Stimulated activated CD4-positive, alpha-beta T cell treated with anti-CD3 and anti-CD28 coated beads, Interleukin-1b, Interleukin-23, amount 100 ng/mL, for 24 hours (primary cell): ENCODE data around the gene BLVRA.
"Not testable (repeated sequence)": the region's sequence is repeated elsewhere in the genome, so short reads cannot be mapped to it uniquely, and the experiment has no call there.

ENCODE experiments used
- DNase-seq, 4 experiments: peaks; one replicate each; pipeline ENCODE4 v3.0.0-alpha.2; 2020; ENCODE audit warnings: low read depth in 4 of 4, low spot score in 1 of 4

The BLVRA gene

DNA sequence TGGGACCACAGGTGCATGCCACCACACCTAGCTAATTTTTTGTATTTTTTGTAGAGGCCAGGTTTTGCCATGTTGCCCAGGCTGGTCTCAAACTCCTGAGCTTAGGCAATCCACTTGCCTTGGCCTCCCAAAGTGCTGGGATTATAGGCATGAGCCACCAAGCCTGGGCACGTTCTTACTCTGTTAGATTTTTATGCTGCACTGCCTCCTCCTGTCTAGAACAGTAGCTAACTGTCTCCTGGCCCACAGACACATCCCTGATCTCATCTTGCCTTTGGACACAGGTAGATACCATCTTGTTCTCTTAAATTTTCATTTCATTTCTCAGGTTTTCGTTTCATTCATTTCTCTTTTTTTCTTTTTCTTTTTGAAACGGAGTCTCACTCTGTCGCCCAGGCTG is 41.1 kb downstream of the BLVRA start:
- no peak for DNase-seq

DNA sequence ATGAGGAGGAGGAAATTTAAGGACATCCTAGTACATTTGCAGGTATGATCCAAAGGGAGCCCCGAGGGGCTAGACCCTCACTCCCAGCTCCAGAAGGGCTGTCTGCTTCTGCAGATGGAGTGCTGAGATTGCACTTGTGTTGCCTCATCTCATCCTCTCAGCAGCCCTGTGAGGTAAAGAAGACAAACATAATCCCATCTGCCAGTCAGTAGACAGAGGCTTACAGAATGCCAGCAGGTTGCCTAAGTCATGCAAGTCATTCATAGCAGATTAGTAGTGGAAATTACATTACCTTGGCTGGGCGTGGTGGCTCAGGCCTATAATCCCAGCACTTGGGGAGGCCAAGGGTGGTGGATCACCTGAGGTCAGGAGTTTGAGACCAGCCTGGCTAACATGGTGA is 45.4 kb downstream of the BLVRA start:
- DNase-seq, result no peak

DNA sequence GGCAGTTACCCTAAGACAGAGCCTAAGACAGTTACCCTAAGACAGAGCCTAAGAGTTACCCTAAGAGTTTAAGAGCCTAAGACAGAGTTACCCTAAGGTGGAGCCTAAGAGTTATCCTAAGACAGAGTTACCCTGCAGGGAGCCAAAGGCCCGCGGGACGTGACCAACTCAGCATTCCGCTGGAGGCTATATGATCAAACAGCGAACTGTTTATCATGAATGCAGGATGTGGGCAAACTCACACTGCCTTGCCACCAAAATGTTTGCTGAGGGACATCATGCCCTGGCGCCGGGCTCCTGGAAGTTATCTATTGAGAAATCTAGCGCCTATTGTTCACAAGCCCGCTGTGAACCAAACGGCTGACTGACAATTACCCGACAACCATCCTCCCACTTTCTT is 49.9 kb downstream of the BLVRA start:
- DNase-seq, result no peak

DNA sequence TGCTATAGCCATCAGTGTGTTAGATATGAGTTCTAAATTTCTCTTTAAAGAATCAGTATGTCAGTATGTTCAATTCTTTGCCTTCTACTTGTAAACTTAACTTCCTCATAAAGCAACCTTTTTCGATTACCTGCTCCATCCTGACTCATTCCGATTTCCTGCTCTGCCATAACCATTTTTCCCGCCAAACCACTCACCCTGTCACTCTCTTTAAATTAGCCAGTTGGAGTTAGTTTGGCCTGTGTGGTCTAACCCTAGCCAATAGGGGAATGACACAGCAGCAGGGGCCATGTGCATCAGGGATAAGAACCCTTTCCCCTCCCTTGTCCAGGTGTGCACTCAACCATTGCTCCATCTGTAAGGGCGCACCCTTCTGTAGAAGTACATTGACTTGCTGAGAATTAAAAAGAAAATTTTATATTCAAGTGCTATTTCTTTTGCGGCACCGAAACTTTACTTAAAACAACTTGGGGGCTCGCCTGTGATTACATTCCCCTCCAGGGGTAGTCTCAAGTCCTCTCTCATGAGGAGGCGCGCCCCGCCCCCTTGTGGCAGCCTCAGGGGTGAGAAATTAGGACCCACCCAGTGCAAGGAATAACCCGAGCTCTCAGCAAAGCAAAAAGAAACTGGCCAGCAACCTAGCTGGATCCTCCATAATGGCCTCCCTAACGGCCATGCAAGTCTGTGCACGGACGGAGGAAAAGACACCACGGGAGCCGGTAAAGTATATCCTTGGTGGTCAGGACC is 51.9 kb downstream of the BLVRA start:
- peak in 3 of 4 experiments; percentile 7 to 22 (median 17) for DNase-seq

DNA sequence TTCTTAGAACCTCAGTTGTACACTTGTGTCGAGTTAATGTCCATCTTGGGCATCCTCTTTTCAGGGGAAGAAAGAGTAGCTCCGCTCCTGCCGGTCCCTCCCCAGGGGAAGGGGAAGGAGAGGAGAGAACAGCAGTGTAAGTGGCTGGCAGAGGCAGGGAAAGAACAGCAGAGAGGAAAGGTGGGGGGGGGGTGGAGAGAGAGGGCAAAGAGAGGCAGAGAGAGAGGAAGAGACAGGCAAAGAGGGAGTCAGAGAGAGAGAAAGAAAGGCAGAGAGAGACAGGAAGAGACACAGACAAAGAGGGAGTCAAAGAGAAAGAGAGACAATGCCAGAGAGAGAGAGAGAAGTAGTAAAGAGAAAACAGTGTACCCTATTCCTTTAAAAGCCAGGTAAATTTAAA is 56.9 kb downstream of the BLVRA start:
- no peak for DNase-seq

DNA sequence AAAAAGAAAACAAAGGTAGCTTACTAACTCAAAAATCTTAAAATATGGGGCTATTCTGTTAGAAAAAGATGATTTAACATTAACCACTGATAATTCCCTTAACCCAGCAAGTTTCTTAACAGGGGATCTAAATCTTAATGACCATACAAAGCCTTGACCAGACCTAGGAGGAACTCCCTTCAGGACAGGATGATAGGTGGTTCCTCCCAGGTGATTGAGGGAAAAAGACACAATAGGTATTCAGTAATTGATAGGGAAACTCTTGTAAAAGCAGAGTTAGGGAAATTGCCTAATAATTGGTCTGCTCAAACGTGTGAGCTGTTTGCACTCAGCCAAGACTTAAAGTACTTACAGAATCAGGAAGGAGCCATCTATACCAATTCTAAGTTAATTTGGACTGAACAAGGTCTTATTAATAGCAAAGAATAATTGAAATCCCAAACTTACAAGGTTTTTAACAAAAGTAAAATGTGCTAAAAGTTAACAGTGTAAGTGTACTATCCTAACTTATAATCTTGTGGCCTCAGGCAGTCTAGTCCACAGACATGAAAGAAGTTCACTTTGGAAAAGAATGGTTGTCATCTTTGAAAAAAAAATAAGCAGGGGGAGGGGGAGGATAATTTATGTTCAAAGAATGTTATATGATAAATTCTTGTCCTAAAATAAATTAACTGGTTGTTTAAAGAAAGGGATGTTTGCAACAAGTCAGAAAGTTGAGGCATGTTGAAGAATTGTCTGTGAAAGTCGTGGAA is 57.7 kb downstream of the BLVRA start:
- DNase-seq, result not testable (repeated sequence)

DNA sequence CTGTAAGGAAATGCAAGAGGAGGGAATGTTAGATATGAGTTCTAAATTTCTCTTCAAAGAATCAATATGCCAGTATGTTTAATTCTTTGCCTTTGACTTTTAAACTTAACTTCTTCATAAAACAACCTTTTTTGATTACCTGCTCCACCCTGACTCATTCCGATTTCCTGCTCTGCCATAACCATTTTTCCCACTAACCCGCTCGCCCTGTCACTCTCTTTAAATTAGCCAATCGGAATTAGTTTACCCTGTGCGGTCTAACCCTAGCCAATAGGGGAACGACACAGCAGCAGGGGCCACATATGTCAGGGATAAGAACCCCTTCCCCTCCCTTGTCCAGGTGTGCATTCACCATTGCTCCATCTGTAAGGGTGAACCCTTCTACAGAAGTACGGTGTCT is 64.9 kb downstream of the BLVRA start:
- not testable (repeated sequence) for DNase-seq

DNA sequence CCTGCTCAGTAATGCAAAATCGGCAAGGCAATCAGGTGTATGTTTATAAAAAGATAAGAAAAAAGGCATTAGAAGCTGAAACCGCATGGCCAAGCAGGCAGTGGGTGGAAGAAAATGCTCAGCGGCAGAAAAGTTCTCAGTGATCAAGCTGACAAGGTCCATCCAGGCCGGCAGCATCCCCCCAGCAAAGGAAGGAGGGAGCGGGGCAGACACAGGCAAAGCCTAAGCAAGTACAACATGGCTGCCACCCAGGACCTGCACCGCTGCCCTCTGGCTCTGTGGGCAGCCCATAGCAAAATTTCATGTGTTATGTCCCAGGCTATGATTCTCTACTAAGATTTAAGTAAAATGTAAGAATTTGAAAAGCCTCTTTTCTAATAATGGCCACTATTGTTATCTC is 65.5 kb downstream of the BLVRA start:
- DNase-seq, result no peak

DNA sequence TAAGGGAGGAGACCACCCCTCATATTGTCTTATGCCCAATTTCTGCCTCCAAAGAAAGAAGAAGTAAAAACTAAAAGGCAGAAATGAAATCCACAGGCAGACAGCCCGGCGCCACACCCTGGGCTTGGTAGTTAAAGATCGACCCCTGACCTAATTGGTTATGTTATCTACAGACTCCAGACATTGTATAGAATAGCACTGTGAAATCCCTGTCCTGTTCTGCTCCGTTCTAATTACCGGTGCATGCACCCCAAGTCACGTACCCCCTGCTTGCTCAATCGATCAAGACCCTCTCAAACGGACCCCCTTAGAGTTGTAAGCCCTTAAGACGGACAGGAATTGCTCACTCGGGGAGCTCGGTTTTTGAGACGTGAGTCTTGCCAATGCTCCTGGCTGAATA is 66.0 kb downstream of the BLVRA start:
- DNase-seq, result not testable (repeated sequence)

DNA sequence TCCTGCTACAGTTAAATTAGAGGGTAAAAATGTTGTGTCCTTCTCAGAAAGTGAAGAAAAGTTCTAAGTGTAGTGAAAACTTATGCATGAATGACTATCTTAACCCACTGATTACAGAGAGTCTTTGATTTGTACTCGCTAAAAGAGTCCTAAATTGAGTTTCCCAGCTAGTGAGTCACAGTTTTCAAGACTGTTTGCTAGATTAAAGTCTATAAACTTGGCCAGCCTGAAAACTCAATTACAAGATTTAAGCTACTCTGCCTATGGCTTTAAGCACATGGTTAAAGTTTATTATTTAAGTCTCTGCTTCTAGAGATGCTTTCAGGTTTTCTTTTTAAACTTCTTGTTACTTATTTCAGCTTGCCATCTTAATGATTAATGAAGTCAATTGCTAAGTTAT is 66.5 kb downstream of the BLVRA start:
- no peak for DNase-seq

DNA sequence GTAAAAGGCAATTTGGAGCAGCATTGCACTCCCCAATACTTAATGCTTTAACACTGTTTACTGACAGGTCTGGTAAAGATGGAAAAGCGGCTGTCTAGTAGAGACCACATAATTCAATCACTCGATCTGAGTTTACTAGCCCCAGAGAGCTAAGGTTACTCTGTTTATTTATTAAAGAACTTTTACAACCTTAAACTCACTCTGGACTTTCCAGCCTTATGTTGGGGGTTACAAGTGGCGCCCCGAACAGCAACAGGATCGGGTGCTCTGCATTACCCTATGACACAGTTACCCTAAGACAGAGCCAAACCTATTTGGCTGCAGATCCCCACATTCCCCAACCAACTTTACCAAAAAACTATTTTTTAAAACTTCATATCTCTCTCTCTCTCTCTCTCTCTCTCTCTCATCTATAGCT is 66.9 kb downstream of the BLVRA start:
- no peak for DNase-seq

DNA sequence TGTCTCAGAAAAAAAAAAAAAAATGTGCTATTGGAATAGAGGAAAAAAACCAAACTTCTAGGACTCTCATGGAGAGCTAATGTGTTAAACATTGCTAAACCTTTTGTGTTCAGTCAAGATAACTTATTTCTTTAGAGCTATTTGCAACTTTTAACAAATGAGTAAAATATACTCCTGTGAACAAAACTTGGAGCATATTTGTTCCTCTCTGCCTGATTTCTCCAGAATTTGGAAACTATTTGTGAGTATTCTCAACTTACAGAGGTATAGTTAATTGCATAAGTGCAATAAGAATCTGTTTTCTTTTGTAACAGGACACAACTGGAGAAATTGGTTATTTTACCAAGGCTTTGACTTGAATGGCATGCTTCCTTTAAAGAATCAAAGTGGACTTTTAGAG is 72.4 kb downstream of the BLVRA start:
- DNase-seq, result not testable (repeated sequence)

DNA sequence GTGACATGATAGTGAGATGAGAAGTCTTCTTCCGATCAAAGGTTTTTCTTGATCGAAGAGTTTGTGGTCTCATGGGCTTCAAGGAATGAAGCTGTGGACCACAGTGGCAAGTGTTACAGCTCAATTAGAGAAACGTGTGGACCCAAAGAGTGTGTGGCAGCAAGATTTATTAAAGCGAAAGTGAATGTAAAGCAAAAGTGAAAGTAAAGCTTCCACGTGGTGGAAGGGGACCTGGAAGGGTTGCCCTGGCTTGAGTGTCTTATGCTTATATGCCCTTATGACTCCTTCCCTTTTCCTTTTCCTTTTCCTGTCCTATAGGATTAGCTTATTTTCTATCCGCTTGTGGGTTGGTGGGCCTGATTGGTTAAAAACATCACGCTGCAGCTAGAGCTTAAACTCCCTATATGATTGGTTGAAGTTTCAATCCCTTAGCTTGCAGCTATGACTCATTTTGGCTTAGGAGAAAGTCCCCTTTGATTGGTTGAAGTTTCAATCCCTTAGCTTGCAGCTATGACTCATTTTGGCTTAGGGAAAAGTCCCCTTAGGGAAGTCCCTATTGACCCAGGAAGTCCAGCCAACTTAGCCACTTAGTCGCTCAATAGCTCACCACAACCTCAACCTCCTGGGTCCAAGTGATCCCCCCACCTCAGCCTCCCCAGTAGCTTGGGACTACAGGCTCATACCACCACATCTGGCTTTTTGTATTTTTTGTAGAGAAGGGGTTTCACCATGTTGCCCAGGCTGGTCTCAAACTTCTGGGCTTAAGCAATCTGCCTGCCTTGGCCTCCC is 76.2 kb downstream of the BLVRA start:
- peak in 2 of 4 experiments; percentile 12 to 18 for DNase-seq

DNA sequence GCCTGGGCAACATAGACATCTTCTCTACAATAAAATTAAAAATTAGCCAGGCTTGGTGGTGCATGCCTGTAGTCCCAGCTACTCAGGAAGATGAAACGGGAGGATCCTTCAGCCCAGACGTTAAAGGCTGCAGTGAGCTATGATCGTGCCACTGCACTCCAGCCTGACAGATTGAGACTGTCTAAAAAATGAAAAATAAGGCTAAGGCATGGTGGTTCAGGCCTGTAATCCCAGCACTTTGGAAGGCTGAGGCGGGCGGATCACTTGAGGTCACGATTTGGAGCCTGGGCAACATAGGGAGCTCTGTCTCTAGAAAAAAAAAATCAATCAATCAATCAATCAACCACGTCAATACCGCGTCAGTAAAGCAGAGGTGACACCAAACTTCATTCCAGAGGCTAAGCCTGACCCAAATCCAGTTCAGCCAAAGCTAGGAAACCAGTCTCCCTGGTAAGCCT is 79.8 kb downstream of the BLVRA start:
- DNase-seq, result no peak

DNA sequence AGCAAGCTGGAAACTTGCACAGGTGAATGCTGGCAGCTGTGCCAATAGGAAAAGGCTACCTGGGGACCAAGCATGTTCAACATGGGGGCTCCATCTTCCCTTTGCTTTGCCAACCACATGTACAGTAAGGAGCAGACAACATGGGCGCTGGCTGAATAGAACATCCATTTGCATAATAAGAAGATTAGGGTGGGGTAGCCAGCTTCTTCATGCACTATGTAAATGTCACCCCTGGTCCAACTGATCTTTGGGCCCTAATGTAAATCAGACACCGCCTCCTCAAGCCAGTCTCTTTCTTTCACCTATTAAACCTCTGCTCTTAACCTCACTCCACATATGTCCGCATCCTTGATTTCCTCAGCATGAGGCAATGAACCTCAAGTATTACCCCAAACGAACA is 84.8 kb downstream of the BLVRA start:
- DNase-seq, result no peak

DNA sequence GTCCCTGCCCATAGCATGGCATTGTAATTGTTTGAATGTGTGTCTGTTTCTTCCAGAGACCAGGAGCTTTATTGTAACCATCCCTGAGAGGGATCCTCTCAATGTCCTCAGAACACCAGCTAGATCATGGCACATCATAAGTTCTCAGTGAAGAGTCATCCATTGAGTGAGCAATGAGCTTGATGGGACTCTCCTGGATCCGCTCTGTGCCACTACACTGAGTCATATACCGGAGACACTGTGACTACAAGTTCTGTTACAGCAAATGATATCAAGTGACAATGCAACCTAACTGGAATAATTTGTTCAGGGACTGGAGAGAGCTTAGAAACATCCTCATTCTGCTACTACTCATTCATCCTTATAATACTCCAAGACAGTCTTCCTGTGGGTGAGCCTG is 85.8 kb downstream of the BLVRA start:
- no peak for DNase-seq

DNA sequence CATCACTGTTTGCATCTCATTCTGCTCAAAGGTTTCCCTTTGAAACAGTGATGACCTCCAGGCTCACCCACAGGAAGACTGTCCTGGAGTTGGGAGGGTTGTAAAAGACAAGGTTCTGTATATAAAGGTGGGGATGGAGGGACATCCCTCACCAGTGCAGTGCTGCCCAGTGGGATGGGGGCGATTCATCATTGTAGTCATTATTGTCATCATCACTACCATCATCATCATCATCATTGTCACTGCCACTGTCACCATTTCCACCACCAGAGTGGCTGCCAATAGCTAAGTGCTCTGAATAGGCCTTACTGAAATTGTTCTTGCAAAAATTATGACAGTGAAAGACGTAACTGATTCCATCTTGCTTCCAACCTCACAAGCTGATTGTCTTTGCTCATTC is 86.2 kb downstream of the BLVRA start:
- no peak for DNase-seq

DNA sequence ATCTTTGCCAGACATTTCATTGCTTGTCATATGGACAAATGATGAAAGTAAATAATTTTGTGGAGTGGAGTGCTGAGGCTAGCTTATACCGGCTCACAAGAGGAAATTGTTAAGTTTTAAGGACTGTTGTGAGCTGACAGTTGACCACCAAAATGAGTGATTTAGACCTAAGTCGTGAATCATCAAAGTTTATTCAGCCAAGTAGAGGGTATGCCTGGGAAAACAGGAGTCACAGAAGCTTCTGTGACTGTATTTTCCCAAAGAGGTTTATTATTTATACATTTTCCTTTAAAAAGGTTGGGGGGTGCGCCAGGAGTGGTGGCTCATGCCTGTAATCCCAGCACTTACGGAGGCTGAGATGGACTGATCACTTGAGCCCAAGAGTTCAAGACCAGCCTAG is 89.0 kb downstream of the BLVRA start:
- no peak for DNase-seq

DNA sequence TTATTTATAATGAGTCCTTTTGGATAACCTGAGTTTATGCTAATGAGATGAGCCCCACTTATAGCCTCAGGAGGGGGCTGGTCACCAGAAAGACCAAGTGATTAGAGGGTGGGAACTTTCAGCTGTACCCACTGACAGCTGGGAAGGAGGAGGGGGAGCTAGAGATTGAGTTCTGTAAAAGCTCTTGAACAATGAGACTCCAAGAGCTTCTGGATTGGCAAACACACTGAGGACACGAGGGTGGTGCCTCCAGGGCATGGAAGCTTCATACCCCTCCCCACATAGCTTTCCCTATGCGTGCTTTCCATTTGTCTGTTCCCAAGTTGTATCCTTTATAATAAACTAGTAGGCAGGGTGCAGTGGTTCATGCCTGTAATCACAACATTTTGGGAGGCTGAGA is 90.6 kb downstream of the BLVRA start:
- no peak for DNase-seq

DNA sequence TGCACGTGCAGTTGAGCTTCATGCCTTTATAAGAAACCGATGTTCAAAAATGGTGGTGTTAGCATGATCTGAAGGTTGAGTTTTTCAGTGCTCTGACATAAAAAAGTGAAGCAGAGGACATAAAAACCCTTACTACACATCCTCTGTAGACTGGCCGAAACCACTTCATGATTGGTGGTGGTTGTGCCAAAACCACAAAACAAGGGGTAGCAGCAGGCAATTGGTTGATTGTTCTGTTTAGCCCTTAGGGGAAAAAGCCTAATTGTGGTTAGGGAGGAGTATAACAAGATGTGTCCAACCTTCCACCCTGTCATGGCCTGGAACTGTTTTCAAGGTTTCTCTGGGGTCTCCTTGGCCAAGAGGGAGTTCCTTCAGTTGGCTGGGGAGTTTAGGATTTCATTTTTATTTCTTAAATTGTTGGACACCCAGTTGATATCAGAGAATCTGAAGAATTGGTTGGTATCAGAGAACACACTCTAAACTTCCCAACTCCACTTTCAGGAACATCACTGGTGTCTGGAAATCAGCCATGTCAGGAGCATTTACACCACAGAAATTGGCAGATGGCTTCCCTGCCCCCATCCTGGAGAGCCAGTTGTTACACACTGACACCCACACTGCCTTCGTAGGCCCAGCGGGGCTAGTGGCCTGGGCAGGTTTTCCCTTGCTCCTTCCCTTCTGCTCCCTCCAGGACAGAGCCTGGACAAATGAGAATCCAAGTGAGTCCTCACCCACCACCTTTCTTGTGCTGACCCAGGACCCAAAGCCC is 92.1 kb downstream of the BLVRA start:
- no peak for DNase-seq

DNA sequence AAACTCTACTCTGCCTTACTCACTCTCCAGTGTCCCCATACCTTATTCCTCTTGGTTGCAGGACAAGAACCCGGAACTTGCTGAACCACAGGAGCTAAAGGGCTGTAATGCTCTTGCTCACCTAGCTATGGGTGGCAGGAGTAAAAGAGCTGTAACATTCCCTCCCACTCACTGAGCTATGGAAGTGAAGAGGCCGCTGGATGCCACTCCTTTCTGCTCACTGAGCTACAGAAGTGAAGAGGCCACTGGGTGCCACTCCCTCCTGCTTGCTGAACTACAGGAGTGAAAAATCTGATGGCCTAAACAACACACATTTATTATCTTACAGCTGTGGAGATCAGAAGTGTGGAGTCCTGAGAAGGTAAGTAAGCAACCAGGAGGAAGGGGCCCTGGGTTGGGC is 93.3 kb downstream of the BLVRA start:
- DNase-seq, result no peak
